ENCODE results near the gene TMC1.

- TF ChIP-seq CTCF (conservative IDR thresholded peaks at IDR 0.05): no peak
- TF ChIP-seq ZFX (IDR thresholded peaks at IDR 0.05): no peak
These were observed 292.7 kb downstream of the TMC1 start for GRCh38 chr9:72814083-72814597.
